Adipose tissue (tissue), 3 donors: ENCODE measurements around the gene TMCO2. TPM values are rescaled to one million over a fixed set of nuclear protein-coding genes. Genes with fewer than 3 reads are reported as not detected.

Experiments
- H3K27ac ChIP-seq: one replicate; pipeline ENCODE4 v1.5.1; 2013; ENCODE audit warnings: low read depth, low read length
- WGBS, 3 donors: extraction: QIAGEN DNeasy Blood & Tissue Kit; methylation state at CpG; one replicate each; pipeline ENCODE4 v1.1.7; 2013; 5-methylcytosine and 5-hydroxymethylcytosine counted together
- polyA plus RNA-seq, 3 donors: library from polyadenylated mRNA; stranded (reverse); fragments of 200-250 nt; gene quantifications; one replicate each; pipeline ENCODE4 v1.2.3, GENCODE V29; 2013
- donor health status: healthy with polysubstance abuse.
- donor health status: Bipolar disorder and iron deficiency.
- donor health status: healthy.

The TMCO2 gene
- polyA plus RNA-seq, 3 donors: not detected

DNA sequence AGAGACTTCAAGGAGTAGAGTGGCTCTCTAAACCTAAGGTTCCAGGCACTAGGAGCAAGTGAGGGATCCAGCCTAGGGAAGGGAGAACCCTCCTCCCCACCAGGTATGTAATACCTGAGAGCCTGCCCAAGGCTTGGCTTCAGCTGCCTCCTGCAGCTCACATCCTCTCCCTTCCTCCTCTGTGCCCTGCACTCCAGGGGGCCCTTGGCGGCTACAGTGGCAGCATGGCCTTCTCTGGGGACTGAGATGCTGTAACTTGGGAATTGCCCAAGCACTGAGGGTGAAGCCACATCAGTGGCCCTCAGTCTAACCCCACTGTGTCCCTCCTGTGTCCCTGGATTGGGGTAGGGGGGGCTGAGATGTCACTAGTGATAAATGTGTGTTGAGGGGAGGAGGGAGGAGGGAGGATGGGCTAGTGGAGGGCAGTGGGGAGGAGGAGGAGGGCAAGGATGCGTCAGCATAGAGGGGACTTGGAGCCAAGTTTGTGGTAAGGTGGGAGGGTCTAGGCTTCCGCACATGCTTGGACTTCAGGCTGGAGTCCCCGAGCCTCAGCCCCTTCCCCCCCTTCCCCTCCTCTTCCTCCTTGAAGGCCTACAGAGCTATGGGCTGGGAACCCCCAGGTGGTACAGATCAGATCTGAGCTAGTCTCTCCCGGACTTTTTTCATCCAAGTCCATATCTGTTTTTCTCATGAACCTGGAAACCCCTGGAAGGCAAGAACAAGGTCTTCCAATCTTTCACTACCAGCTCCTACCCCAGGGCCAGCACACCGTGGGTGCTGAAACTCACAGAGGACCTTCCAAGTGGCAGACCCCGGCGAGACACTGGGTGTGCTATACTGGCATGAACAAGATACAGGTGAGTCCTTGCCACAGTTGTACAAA lies 51.9 kb downstream of the TMCO2 start:
- no peak overlapping the region for H3K27ac ChIP-seq
- WGBS, 3 donors: 51 to 64% (median 53%) methylated on average over 7 to 8 of the region's 8 CpGs

DNA sequence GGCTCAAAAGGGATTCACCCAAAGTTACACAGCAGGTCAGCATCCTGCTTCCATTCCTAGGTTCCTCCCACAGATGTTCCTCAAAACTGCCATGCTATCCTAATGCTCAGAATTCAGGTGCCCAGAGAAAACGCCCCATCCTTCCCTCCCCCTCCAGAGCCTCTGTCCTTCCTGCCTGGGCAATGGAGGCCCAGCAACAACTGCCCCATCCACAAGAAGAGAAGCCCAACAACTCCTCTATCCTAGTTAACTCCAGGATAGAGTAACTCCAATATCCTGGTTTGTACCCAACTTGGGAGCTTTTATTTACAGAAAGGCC lies 52.5 kb downstream of the TMCO2 start:
- 70 to 87% (median 81%) methylated on average over 1 of the region's 1 CpG for WGBS, 3 donors
- H3K27ac ChIP-seq: no peak overlapping the region

DNA sequence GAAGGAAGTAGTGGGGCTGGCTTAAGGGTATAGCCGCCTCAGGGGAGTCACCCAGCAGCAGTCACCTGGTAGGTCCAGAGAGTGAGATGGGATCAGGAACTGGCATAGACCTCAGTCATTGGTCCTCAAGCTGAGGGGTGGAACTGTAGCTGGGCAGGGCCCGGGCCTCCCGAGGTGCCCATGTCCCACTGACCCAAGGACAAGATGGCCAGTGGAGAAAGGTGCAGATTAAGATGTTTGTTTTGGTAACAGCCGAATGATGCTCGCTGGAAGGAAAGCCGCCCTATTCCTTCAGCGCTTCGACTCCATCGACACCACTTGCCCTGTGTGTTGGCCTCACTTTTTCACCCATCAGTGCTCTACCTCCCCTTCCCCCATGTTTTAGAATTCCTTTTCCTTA lies 52.9 kb downstream of the TMCO2 start:
- 90 to 96% (median 93%) methylated on average over 9 of the region's 9 CpGs for WGBS, 3 donors
- H3K27ac ChIP-seq: no peak overlapping the region

DNA sequence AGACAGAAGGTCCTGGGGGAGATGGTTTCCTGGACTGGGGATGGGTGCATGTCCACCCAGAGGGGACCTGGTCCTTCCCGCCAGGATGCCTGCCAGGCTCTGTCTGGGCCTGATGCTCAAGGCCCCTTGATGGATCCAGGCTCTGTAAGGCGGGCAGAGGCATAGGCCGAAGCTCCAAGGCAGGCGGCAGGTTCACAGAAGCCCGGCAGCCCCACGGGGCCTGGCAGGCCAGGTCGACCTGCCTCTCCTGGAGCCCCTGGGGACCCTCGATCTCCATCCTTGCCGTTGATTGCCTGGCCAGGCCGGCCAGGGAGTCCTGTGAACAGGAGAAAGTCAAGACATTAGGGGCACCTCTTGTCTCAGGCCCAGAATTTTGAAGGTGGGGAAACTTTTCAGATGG lies 53.3 kb downstream of the TMCO2 start:
- WGBS, 3 donors: 85 to 94% (median 92%) methylated on average over 10 of the region's 10 CpGs
- H3K27ac ChIP-seq: no peak overlapping the region

Other genes starting within 250 kb of the TMCO2 start
- 100 to 1,000 TPM in 2 of 3 donors, 10 to 100 TPM in 1; 55.2 to 196 (median 192) TPM for gene CAP1, start 207.2 kb upstream of the TMCO2 start, polyA plus RNA-seq
- 10 to 100 TPM; 23.0 to 54.4 (median 47.1) TPM for gene PPT1, start 150.7 kb upstream of the TMCO2 start, polyA plus RNA-seq
- gene RLF, start 86.5 kb upstream of the TMCO2 start, polyA plus RNA-seq: 1 to 10 TPM; 2.6 to 5.2 (median 4.0) TPM
- 10 to 100 TPM; 10.3 to 16.2 (median 14.7) TPM for gene ZMPSTE24, start 10.3 kb downstream of the TMCO2 start, polyA plus RNA-seq
- 1 to 10 TPM in 2 of 3 donors, under 1 TPM in 1; 0.91 to 2.8 (median 1.0) TPM for gene COL9A2, start 69.3 kb downstream of the TMCO2 start, polyA plus RNA-seq
- 10 to 100 TPM; 13.3 to 57.0 (median 31.4) TPM for gene SMAP2, start 125.8 kb downstream of the TMCO2 start, polyA plus RNA-seq
- under 1 TPM; 0.22 to 0.70 (median 0.34) TPM for gene ZFP69B, start 202.5 kb downstream of the TMCO2 start, polyA plus RNA-seq
- 1 to 10 TPM; 1.2 to 5.2 (median 1.4) TPM for gene ZFP69, start 229.4 kb downstream of the TMCO2 start, polyA plus RNA-seq